HG02759 (cell line): Measurements from ENCODE around the gene ABHD8.
A peak's percentile ranks its signal among the peaks of the same experiment; 100 is the strongest.

Experiments used
- ATAC-seq: cut with Tn5 transposase; IDR thresholded peaks from one replicate; pipeline ENCODE4 v1.9.1; 2021; ENCODE audit warnings: mild to moderate bottlenecking, moderate library complexity; ENCODE audit not compliant: unreplicated experiment

Gene ABHD8

GRCh38 chr19:17321655-17322489 lies 18.6 kb upstream of the ABHD8 start:
- no peak for ATAC-seq

DNA sequence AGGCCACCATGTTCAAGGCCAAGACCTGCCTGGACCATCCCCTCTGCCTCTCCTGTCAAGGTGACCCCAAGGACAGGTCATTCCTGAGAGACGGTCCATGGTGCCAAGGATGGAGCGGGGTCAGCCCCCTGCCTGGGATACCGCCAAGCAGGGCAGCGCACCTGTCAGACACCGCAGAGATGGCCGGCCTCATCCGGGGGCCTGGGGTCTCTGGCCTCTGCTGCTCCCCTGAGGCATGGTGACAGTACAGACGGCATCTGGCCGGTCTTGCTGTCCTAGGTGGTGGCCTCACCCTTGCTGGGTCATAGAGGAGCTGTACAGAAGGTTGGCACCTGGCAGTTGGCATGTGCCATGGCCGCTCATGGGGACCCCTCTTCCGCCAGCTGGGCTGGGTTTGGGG lies 17.2 kb upstream of the ABHD8 start:
- no peak for ATAC-seq

DNA sequence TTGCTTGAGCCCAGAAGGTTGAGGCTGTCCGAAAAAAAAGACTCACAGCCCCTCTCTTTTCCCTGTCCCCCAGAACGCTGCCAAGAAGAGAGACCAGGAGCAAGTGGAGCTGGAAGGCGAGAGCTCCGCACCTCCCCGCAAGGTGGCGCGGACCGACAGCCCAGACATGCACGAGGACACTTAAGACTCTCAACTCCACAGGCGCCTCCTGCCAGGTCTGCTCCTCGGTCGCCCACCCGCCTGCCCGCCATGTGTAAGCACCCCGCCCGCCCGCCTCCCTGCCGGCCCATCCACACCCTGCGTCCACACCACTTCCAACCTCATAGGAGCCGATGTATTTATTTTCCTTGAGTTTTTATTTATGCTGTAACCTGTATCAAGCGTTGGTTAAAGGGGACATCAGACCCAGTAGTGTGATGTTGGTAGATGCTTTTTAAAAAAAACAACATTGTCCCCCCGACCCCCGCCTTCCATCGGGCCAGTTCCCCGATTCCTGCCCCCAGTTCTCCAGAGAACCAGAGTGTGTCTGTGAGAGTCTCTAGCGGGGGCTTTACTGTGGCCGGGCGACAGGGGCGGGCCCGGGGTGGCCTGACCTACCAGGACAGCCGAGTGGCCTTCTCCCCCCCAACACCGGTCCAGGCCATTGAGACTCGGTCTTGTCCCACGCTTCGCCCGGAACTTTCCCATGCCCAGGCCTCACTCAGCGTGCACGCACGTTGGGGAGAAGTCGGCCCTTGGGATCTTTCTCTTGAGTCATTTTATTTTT lies 16.4 kb upstream of the ABHD8 start:
- no peak for ATAC-seq

DNA sequence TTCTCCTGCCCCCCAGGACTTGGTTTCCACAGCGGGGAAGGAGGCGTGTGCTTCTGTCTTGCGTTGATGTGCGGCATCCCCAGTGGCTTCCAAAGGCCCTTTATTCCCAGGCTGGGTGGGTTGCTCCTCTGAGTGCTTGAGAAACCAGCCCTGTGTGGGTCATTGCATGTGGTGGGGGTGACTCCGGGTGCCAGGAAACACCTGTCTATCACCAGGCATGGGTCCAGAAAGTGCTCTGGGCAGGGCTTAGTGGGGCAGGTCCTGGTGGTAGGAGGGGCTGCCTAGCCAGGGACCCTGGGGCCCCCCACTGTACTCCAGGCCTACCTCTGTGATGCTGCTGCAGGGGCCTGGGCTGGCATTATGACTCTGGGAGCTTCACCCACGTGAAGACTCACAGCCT lies 15.7 kb upstream of the ABHD8 start:
- ATAC-seq = no peak

- ATAC-seq = no peak
Measured at GRCh38 chr19:17314007-17314593, 10.9 kb upstream of the ABHD8 start.

DNA sequence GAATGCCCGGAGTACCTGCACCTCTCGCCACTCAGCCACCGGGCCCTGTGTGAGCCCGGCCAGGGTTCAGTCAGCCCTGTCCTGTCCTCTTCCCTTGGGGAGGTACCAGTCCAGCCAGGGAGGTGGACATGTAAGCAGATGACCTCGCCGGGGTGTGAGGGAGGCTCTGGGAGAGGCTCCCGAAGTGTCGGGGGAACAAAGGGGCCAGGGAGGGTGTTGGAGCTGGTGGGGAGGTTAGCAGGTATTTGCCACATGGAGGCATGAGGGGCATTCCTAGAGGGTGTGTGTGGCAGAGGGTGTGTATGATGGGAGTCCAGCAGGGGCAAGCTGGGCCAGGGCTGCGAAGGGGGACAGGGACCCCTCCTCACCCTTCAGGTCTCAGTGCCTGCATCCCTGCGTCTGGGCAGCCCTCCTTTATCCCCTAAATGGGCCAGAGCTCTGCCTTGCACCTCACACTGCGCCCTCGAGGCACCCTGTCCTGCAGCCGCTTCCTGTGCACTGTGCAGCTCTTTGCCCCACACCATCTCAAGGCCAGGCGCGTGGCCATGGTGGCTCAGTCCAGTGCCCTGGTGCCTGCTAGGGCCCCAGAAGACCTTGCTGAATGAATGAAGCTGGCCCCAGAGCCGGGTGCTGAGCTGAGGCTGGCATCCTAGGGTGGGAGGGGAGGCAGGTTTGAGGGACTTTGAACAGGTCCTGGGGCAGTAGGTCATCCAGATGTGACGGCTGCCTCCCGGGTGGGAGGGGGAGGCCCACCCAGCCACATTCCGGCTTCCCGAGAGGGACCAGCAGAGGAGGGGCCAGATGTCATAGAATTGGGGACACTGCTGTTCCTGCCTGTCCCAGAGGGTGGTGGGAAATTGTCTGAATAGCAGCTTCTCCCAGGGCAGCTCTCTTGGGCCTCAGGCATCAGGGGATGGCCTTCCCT lies 9.2 kb upstream of the ABHD8 start:
- ATAC-seq = no peak

GRCh38 chr19:17311455-17312188 lies 8.4 kb upstream of the ABHD8 start:
- ATAC-seq = no peak

DNA sequence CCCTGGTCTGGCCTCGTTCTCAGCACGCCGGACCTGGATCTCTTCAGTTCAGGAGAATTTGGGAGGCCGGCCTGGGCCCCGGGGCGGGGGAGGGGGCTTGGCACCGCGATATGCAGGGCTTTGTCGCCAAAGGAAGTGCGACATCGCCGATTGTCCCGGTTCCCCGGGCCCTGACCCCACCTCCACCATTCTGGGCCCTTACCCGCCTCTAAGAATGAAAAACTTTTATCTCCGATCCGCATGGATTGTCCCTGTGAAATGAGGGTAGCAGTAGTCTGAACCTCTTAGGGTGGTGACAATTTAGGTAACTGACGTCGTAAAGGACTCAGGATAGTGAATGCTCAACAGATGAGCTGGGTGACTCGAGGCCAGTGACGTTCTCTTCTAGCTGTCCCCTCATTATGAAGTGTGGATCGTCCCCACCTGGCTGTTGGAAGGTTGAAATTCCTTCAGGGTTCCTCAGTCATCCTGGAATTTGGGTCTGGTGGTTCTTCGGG lies 6.8 kb upstream of the ABHD8 start:
- ATAC-seq = no peak

DNA sequence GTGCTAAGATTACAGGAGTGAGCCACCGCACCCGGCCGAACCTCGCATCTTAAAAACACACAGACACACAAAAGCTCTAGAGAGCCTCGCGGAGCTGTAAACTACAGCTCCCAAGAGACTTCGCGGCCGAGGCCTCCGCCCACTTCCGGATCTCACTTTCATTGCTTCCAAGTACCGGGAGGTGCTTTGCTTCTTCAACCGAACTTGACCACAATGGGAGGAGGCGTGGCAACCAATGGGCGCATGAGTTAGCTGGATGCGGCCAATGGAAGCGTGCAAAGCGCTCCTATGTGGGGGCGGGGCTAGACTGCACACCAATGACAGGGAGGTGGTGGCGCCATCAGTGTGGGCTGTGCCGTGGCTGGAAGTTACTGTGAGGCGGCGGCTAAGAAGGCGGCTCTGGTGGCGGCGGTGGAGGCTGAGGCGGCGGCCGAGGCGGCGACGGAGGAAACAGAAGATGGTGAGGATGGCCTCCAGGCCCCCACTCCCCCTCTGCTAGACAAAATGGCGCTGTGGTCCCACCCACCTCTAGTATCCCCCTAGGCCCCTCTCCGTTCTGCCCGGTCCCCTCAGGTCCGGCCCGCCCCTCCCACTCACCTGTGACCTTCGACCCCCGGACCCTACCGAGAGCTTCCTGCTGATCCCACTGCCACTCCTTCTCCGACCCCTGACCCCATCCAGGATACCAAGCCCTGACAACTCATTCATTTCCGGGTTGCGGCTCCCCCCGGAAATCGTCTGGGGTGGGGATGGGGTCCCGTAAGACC lies 6.2 kb upstream of the ABHD8 start, which contains the start of gene DDA1:
Gene DDA1, plus strand, starts transcription at position 366 of the 767 bp plus-strand sequence. Its CDS starts 92 bp downstream, at position 458.
- peak; percentile 58 for ATAC-seq

GRCh38 chr19:17307876-17308377 lies 4.7 kb upstream of the ABHD8 start:
- no peak for ATAC-seq

- no peak for ATAC-seq
Measured at GRCh38 chr19:17306285-17306714, 3.1 kb upstream of the ABHD8 start.

DNA sequence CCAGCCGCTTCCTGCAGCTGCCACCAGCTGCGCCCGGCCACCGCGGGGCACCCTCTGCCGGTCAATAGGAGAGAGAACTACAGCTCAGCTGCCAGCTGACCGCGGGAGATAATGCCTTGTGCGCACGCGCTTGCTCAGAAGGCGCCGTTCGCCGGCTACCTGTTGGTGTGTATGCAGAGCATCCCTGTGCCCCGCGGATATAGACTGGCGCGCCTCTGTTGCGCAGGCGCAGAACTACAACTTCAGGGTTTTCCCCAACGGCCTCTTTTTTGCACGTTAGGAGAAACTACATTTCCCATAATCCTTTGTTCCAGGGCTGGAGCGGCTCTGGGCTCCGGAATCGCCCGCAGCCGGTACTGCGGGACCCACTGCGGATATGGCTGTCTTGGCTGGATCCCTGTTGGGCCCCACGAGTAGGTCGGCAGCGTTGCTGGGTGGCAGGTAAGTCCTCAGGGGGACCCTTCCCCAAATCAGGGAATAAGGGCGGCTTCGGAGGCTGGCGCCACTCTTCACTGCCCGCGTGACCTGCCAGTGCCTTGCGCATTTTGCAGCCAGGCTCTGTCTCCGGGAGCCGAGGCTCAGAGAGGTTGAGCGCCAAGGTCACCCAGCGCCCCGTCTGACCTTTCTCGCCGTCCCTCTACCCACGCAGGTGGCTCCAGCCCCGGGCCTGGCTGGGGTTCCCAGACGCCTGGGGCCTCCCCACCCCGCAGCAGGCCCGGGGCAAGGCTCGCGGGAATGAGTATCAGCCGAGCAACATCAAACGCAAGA lies 2.5 kb upstream of the ABHD8 start, which contains the start of gene MRPL34:
Gene MRPL34, plus strand, starts transcription at position 356 of the 768 bp plus-strand sequence. Its CDS starts 21 bp downstream, at position 377.
- peak; percentile 70 for ATAC-seq

DNA sequence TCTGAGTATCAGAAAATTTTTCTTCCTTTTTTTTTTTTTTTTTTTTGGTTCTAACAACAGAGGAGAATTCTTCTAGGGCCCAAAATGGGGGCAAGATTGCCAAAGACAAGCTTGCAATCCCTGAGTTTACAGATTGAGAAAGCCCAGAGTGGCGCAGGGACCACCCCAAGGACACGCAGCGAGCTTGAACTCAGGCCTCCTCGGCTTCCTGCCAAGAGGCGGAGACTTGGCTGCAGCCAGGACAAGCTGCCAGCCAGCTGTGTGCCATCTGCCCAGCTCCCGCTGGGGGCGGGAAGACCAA lies 1.9 kb upstream of the ABHD8 start:
- no peak for ATAC-seq

GRCh38 chr19:17304386-17305215 lies 1.4 kb upstream of the ABHD8 start:
- no peak for ATAC-seq

DNA sequence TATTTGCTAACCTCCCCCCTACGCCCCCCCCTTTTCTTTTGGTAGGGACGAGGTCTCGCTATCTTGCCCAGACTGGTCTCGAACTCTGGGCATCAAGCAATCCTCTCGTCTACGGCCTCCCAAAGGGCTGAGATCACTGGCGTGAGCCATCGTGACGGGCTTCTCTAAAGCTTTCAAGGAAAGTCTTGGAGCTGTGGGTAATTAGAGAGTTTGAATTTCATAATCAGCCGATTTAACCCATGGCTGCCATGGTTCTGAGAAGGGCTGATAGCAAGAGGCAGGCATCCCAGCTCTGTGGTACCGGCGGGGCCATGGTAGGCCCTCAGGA lies 679 bp upstream of the ABHD8 start:
- ATAC-seq = no peak

DNA sequence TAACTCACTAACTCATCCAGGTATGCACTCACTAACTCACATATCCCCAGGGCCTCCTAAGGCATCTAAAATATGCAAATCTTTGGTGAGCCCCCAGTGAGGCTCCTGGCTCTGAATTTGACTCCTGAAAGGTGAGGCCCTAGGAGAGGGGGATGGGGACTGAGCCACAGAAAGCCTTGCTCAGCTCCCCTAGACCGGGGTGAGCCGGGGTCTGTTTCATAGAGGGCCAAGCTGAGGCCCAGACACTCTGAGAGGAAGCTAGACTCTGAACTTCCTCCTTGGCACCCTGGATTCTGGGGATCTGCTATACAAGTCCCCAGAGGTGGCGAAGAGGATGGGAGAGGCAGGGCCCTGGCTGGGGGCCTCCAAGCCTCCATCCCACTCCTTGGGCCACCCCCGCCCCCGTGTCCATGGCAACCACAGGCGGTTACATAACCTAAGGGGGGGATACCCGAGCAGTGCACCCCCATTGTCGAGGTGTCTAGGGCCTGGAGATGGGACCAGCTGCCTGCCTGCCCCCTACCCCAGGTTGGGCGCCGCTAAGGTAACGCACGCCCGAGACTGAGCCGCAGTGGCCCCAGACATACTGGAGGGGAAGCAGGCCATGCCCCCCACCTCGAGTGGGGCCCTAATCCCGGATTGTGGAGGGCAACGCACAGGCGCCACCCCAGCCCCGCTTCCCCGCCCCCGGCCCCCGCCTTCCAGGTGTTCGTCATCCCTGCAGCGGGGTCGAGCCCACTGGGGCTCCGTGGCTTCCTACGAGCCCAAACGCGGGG lies 646 bp downstream of the ABHD8 start:
- ATAC-seq = no peak
